ENCODE measurements around the gene FASTKD1. TPM values are rescaled to one million over a fixed set of nuclear protein-coding genes. Genes with fewer than 3 reads are reported as not detected.
"Not testable (repeated sequence)": the region's sequence is repeated elsewhere in the genome, so short reads cannot be mapped to it uniquely, and the experiment has no call there.

Gene FASTKD1
- total and polyA plus RNA-seq, 2 donors (not counting 1 experiment from before 2014, with no cell fraction given), result 8.5 to 31.0 TPM

DNA sequence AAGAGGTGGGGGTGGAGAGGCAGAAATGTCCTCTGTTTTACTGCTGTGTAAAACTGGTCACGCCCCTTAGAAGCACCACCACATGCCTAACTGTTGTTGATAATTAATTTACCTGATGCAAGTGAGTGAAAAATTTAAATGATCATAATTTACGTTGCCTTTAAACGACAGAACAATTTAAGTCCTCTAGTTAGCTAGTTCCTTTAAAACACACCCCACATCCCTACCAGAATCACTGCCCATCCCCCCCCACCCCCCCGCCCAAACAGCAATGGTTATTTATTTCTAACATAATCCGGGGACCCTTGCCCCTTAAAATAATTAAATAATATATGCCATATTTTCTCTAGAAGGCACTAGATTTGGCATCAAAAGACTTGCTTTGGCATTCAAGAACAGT is 9.9 kb upstream of the FASTKD1 start:
- ATAC-seq (ENCODE audit: low read depth) (no peak), DNase-seq (peak; percentile 12)
- H3K4me3 Mint-ChIP-seq, result peak overlapping the region; percentile 99
- peak overlapping the region in 1 of 5 experiments; percentile 99 for H3K4me3 ChIP-seq (ENCODE audit: control extremely low read depth in 1 of 5, extremely low read depth in 1 of 5, insufficient read depth in 1 of 5, low read depth in 2 of 5, low read length in 4 of 5)
- no peak for TF ChIP-seq CTCF (IDR thresholded peaks at IDR 0.05)
- TF ChIP-seq EZH2 (IDR thresholded peaks at IDR 0.05; ENCODE audit: borderline replicate concordance, insufficient read depth, low read depth, low read length, poor library complexity, severe bottlenecking), result no peak
- peaks cover 0 to 6% of the 10 kb centered on the region in 2 experiments for H3K36me3 ChIP-seq (replicated peaks in 1 of 2; ENCODE audit: control extremely low read depth in 1 of 2, control insufficient read depth in 1 of 2, extremely low read depth in 1 of 2, insufficient read depth in 2 of 2, low read length in 1 of 2)
- H4K20me1 ChIP-seq (ENCODE audit: control insufficient read depth, insufficient read depth, low read length, poor library complexity, severe bottlenecking), result peaks cover 5% of the 10 kb centered on the region
- peak overlapping the region; percentile 90 for H3K4me2 ChIP-seq (replicated peaks; ENCODE audit: low read depth, low read length, poor library complexity, severe bottlenecking)
- peak overlapping the region; percentile 96 to 99 for H3K27ac ChIP-seq (ENCODE audit: low read length in 2 of 2)
- no CpG with 5 or more reads among the region's 5 CpGs for WGBS (ENCODE audit: insufficient coverage)
- peak overlapping the region; percentile 46 for H3K27ac Mint-ChIP-seq
- H3K27me3 Mint-ChIP-seq, result no peaks in the 10 kb centered on the region
- no peaks in the 10 kb centered on the region for H3K9me3 Mint-ChIP-seq (ENCODE audit: insufficient read depth)
- ChIA-PET CTCF (interaction anchor here (2.1 kb wide), 1 partner anchor 10 kb away, joined by 14 read pairs; the partner anchor contains the start of gene FASTKD1), POLR2A (interaction anchor here (2.3 kb wide), 1 partner anchor 10 kb away, joined by 16 read pairs; the partner anchor contains the start of gene FASTKD1)
- peaks cover 12 to 24% of the 10 kb centered on the region in 2 donors for H3K4me1 ChIP-seq (ENCODE audit: control insufficient read depth in 2 of 2, insufficient read depth in 2 of 2, low read length in 2 of 2)
- peaks cover 33% of the 10 kb centered on the region for H3K79me2 ChIP-seq (ENCODE audit: control insufficient read depth, insufficient read depth, low read length)
- intact Hi-C loops (cut with micrococcal nuclease), result no loop called here
- no peaks in the 10 kb centered on the region for H3K27me3 ChIP-seq (replicated peaks in 1 of 4; ENCODE audit: control extremely low read depth in 1 of 4, control insufficient read depth in 3 of 4, insufficient read depth in 4 of 4, low read length in 3 of 4)
- peaks cover 26% of the 10 kb centered on the region for H3K4me1 Mint-ChIP-seq
- peak overlapping the region; percentile 92 for H2AFZ ChIP-seq (ENCODE audit: insufficient read depth, low read depth, low read length, poor library complexity, severe bottlenecking)
- no peak overlapping the region for H3K9ac ChIP-seq (ENCODE audit: low read length)
- H3K9me3 ChIP-seq (ENCODE audit: control extremely low read depth in 1 of 3, control insufficient read depth in 2 of 3, insufficient read depth in 1 of 3, low read length in 2 of 3), result peaks cover 0 to 10% (median 0%) of the 10 kb centered on the region in 3 donors

DNA sequence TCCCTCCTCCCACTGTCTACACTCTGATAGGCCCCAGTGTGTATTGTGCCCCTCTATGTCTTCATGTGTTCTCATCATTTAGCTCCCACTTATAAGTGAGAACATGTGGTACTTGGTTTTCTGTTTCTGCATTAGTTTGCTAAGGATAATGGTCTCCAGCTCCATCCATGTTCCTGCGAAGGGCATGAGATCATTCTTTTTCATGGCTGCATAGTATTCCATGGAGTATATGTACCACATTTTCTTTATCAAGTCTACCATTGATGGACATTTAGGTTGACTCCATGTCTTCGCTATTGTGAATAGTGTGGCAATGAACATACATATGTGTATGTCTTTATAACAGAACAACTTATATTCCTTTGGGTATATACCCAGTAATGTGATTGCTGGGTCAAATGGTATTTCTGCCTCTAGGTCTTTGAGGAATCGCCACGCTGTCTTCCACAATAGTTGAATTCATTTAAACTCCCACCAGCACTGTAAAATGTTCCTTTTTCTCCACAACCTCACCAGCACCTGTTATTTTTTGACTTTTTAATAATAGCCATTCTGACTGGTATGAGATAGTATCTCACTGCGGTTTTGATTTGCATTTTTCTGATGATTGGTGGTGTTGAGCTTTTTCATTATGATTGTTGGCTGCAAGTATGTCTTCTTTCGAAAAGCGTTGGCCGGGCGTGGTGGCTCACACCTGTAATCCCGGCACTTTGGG is 9.0 kb upstream of the FASTKD1 start:
- H3K9me3 Mint-ChIP-seq (ENCODE audit: insufficient read depth); H3K27ac ChIP-seq (ENCODE audit: low read length in 2 of 2); H3K9ac ChIP-seq (ENCODE audit: low read length); H3K4me2 ChIP-seq (replicated peaks; ENCODE audit: low read depth, low read length, poor library complexity, severe bottlenecking); ATAC-seq (ENCODE audit: low read depth); H2AFZ ChIP-seq (ENCODE audit: insufficient read depth, low read depth, low read length, poor library complexity, severe bottlenecking); H3K27me3 Mint-ChIP-seq; POLR2A ChIA-PET; H3K4me3 ChIP-seq (ENCODE audit: control extremely low read depth in 1 of 5, extremely low read depth in 1 of 5, insufficient read depth in 1 of 5, low read depth in 2 of 5, low read length in 4 of 5); H3K27me3 ChIP-seq (replicated peaks in 1 of 4; ENCODE audit: control extremely low read depth in 1 of 4, control insufficient read depth in 3 of 4, insufficient read depth in 4 of 4, low read length in 3 of 4); H4K20me1 ChIP-seq (ENCODE audit: control insufficient read depth, insufficient read depth, low read length, poor library complexity, severe bottlenecking); H3K9me3 ChIP-seq (ENCODE audit: control extremely low read depth in 1 of 3, control insufficient read depth in 2 of 3, insufficient read depth in 1 of 3, low read length in 2 of 3); intact Hi-C loops (cut with micrococcal nuclease); H3K36me3 ChIP-seq (replicated peaks in 1 of 2; ENCODE audit: control extremely low read depth in 1 of 2, control insufficient read depth in 1 of 2, extremely low read depth in 1 of 2, insufficient read depth in 2 of 2, low read length in 1 of 2); DNase-seq: not testable (repeated sequence)
- peaks cover 24% of the 10 kb centered on the region for H3K4me1 Mint-ChIP-seq
- CTCF ChIA-PET, result interaction anchor here (0.6 kb wide), 1 partner anchor 37 kb away, joined by 5 read pairs; no protein-coding TSS in a partner anchor
- WGBS (ENCODE audit: insufficient coverage), result 100% methylated on average over 1 of the region's 10 CpGs
- Histone ChIP-seq H3K4me1 (ENCODE audit: control insufficient read depth in 2 of 2, insufficient read depth in 2 of 2, low read length in 2 of 2) (peaks cover 12 to 24% of the 10 kb centered on the region in 2 donors), H3K79me2 (ENCODE audit: control insufficient read depth, insufficient read depth, low read length) (peaks cover 25% of the 10 kb centered on the region)
- H3K4me3 Mint-ChIP-seq, result peak overlapping the region; percentile 60
- H3K27ac Mint-ChIP-seq, result peak overlapping the region; percentile 67

Measured in B cell (primary cell).